ENCODE measurements around the gene ZNF470.

Gene ZNF470

DNA sequence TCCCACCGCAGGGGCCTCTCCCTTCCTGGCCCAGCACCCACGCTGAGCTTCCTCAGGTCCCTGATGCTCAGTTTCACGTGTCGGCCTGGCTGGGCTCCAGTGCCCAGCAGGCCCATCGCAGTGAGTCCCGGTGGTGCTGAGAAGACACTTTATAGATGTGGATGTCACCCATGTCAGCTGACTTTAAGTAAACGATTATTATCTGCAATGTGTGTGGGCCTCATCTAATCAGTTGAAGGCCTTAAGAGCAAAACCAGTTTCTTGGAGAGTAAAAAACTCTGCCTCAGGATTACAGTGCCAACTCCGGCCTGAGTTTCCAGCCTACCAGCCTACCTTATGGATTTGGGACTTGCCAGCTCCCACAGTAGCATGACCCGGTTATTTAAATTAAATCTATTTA, 58.4 kb downstream of the ZNF470 start:
- H3K9me3 ChIP-seq (ENCODE audit: insufficient read depth, low read length): no peaks in the 10 kb centered on the region
- H3F3A ChIP-seq (ENCODE audit: insufficient read depth): no peaks in the 10 kb centered on the region
- H3K4me3 ChIP-seq (ENCODE audit: insufficient read depth, low read length, poor library complexity, severe bottlenecking): no peak overlapping the region
- TF ChIP-seq, protein P1, sequence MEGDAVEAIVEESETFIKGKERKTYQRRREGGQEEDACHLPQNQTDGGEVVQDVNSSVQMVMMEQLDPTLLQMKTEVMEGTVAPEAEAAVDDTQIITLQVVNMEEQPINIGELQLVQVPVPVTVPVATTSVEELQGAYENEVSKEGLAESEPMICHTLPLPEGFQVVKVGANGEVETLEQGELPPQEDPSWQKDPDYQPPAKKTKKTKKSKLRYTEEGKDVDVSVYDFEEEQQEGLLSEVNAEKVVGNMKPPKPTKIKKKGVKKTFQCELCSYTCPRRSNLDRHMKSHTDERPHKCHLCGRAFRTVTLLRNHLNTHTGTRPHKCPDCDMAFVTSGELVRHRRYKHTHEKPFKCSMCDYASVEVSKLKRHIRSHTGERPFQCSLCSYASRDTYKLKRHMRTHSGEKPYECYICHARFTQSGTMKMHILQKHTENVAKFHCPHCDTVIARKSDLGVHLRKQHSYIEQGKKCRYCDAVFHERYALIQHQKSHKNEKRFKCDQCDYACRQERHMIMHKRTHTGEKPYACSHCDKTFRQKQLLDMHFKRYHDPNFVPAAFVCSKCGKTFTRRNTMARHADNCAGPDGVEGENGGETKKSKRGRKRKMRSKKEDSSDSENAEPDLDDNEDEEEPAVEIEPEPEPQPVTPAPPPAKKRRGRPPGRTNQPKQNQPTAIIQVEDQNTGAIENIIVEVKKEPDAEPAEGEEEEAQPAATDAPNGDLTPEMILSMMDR (IDR thresholded peaks at IDR 0.05; ENCODE audit: insufficient read depth, low read length, poor library complexity, severe bottlenecking): no peak
- no peak for TF ChIP-seq EZH2phosphoT487 (conservative IDR thresholded peaks at IDR 0.05; ENCODE audit: low read length)
- no peaks in the 10 kb centered on the region for H4K20me1 ChIP-seq (ENCODE audit: low read depth, low read length)
- H3K4me2 ChIP-seq (ENCODE audit: low read depth, low read length, poor library complexity, severe bottlenecking): no peak overlapping the region
- H3K36me3 ChIP-seq (ENCODE audit: low read length): no peaks in the 10 kb centered on the region
- no peak overlapping the region for H2AFZ ChIP-seq (ENCODE audit: low read depth, low read length, severe bottlenecking)
- H3K79me2 ChIP-seq (ENCODE audit: insufficient read depth, low read length): no peaks in the 10 kb centered on the region
- H3K27ac ChIP-seq (ENCODE audit: low read depth, low read length): no peak overlapping the region
- no peaks in the 10 kb centered on the region for H3K9me2 ChIP-seq (replicated peaks; ENCODE audit: insufficient read depth, low read length)
- no peak overlapping the region for H3K9ac ChIP-seq (ENCODE audit: low read length)
- H3K27me3 ChIP-seq (ENCODE audit: low read length): no peaks in the 10 kb centered on the region

DNA sequence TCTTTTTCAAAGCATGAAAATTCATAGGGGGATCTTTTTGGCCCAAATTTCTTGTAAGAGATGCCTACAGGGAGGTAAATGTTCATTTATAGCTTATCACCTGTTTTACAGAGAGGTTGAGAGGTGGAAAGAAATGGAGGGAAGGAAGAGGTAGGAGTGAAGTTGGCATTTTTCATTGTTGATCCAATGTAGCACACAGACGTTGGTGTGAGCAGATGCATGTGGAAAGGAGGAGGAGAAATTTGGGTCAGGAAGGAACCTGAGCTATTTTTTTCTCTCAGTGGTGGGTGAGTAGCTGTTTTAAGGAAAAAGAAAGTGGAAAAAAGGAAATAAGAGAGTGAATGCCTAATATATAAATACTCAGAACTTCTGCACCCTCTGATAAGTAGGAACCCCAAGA, 65.8 kb downstream of the ZNF470 start:
- H3F3A ChIP-seq (ENCODE audit: insufficient read depth): no peaks in the 10 kb centered on the region
- no peak for TF ChIP-seq EZH2phosphoT487 (conservative IDR thresholded peaks at IDR 0.05; ENCODE audit: low read length)
- TF ChIP-seq, protein P1 (IDR thresholded peaks at IDR 0.05; ENCODE audit: insufficient read depth, low read length, poor library complexity, severe bottlenecking): no peak
- H3K9me3 ChIP-seq (ENCODE audit: insufficient read depth, low read length): peaks cover 4% of the 10 kb centered on the region; the same call in 1 of the 2 replicates
- no peaks in the 10 kb centered on the region for H4K20me1 ChIP-seq (ENCODE audit: low read depth, low read length)
- H3K27me3 ChIP-seq (ENCODE audit: low read length): no peaks in the 10 kb centered on the region
- no peak overlapping the region for H3K9ac ChIP-seq (ENCODE audit: low read length)
- no peak overlapping the region for H3K4me2 ChIP-seq (ENCODE audit: low read depth, low read length, poor library complexity, severe bottlenecking)
- H3K4me3 ChIP-seq (ENCODE audit: insufficient read depth, low read length, poor library complexity, severe bottlenecking): no peak overlapping the region
- H3K9me2 ChIP-seq (replicated peaks; ENCODE audit: insufficient read depth, low read length): no peaks in the 10 kb centered on the region
- no peaks in the 10 kb centered on the region for H3K36me3 ChIP-seq (ENCODE audit: low read length)
- no peak overlapping the region for H2AFZ ChIP-seq (ENCODE audit: low read depth, low read length, severe bottlenecking)
- H3K79me2 ChIP-seq (ENCODE audit: insufficient read depth, low read length): no peaks in the 10 kb centered on the region
- no peak overlapping the region for H3K27ac ChIP-seq (ENCODE audit: low read depth, low read length)

DNA sequence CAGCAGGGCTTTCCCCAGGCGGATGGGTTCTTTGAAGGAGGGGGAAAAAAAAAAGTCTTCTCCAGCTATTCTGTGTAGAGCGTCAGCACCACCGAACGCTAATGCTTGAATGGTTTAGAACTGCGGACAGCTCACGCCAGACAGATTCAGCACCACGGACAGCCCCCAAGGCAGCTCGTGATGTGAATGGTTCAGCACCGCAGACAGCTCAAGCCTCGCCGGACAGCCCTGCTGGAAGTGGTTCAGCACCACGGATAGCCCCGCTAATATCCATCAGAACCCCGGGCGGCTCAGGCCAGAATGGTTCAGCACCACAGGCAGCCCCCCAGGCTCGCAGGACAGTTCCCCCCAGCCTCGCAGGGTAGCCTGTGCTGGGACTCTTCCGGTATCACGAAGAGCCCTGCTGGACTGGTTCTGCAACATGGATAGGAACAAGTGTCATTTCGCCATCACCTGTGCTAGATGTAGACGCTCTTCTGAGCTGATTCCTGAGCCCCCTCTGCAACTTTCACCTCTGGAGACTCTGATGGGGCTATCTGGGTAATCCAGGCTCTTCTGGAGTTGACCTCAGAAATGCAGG, 70.8 kb downstream of the ZNF470 start:
- Histone ChIP-seq H4K20me1 (ENCODE audit: low read depth, low read length) (no peaks in the 10 kb centered on the region), H3K27me3 (ENCODE audit: low read length) (no peaks in the 10 kb centered on the region), H3F3A (ENCODE audit: insufficient read depth) (no peaks in the 10 kb centered on the region), H3K4me2 (ENCODE audit: low read depth, low read length, poor library complexity, severe bottlenecking) (no peak overlapping the region), H2AFZ (ENCODE audit: low read depth, low read length, severe bottlenecking) (no peak overlapping the region), H3K9me3 (ENCODE audit: insufficient read depth, low read length) (peaks cover 4% of the 10 kb centered on the region; the same call in 1 of the 2 replicates), H3K36me3 (ENCODE audit: low read length) (no peaks in the 10 kb centered on the region), H3K4me3 (ENCODE audit: insufficient read depth, low read length, poor library complexity, severe bottlenecking) (no peak overlapping the region), H3K79me2 (ENCODE audit: insufficient read depth, low read length) (no peaks in the 10 kb centered on the region), H3K27ac (ENCODE audit: low read depth, low read length) (no peak overlapping the region), H3K9me2 (replicated peaks; ENCODE audit: insufficient read depth, low read length) (no peaks in the 10 kb centered on the region), H3K9ac (ENCODE audit: low read length) (no peak overlapping the region)
- no peak for TF ChIP-seq EZH2phosphoT487 (conservative IDR thresholded peaks at IDR 0.05; ENCODE audit: low read length)
- TF ChIP-seq, protein P1 (IDR thresholded peaks at IDR 0.05; ENCODE audit: insufficient read depth, low read length, poor library complexity, severe bottlenecking): no peak
